Peyer's patch (tissue), 4 donors: Measurements from ENCODE around the gene GPATCH1. TPM values are rescaled to one million over a fixed set of nuclear protein-coding genes. Genes with fewer than 3 reads are reported as not detected.
A peak's percentile ranks its signal among the peaks of the same experiment; 100 is the strongest.

Source experiments
- DNase-seq, 3 donors: peaks; one replicate each; pipeline ENCODE4 v3.0.0-alpha.2; 2017 to 2019
- H3K27ac ChIP-seq, 4 donors: fragments of 200-600 bp; sonication (generic); one replicate each; pipeline ENCODE4 v1.5.1; 2016 to 2019
- H3K27me3 ChIP-seq, 2 donors: fragments of 200-600 bp; sonication (generic); one replicate each; pipeline ENCODE4 v1.5.1; 2019
- H3K36me3 ChIP-seq, 3 donors: fragments of 200-600 bp; sonication (generic); one replicate each; pipeline ENCODE4 v1.5.1; 2016 to 2019
- H3K4me1 ChIP-seq, 4 donors: fragments of 200-600 bp; sonication (generic); one replicate each; pipeline ENCODE4 v1.5.1; 2016 to 2019
- H3K4me3 ChIP-seq, 4 donors: fragments of 200-600 bp; sonication (generic); 1 replicate in 3 of 4; 2 replicates in 1 of 4; pipeline ENCODE4 v1.5.1; 2016 to 2019; ENCODE audit warnings: mild to moderate bottlenecking in 1 of 4
- H3K9me3 ChIP-seq, 4 donors: fragments of 200-600 bp; sonication (generic); one replicate each; pipeline ENCODE4 v1.5.1; 2016 to 2019; ENCODE audit warnings: mild to moderate bottlenecking in 1 of 4
- CTCF ChIP-seq, 6 experiments: fragments of 450-650 bp in 4 of 6; fragments of 200-600 bp in 2 of 6; sonication (generic) in 1 of 6; IDR thresholded peaks; one replicate each; pipeline ENCODE4 v1.5.1; 2017 to 2019; ENCODE audit warnings: antibody characterized with exemption in 6 of 6, mild to moderate bottlenecking in 3 of 6, moderate library complexity in 1 of 6
- POLR2A ChIP-seq, 2 donors: fragments of 450-650 bp; IDR thresholded peaks; one replicate each; pipeline ENCODE4 v1.5.1; 2017; ENCODE audit warnings: antibody characterized with exemption in 2 of 2, mild to moderate bottlenecking in 2 of 2, moderate library complexity in 2 of 2
- total RNA-seq, 4 donors: library from RNA; depleted of rRNA; stranded (reverse); fragments of >200 nt; gene quantifications; one replicate each; pipeline ENCODE4 v1.1.0, GENCODE V29; 2016

GPATCH1 gene
- total RNA-seq, 4 donors from 2014 or later, result 10.2 to 28.9 (median 19.5) TPM

- no peak for DNase-seq
- no peaks in the 10 kb centered on the region for H3K9me3 ChIP-seq
- H3K4me3 ChIP-seq, result no peak overlapping the region
- no peaks in the 10 kb centered on the region for H3K27me3 ChIP-seq
- peaks cover 0 to 8% (median 0%) of the 10 kb centered on the region in 4 donors for H3K4me1 ChIP-seq
- H3K27ac ChIP-seq, result no peak overlapping the region
- H3K36me3 ChIP-seq, result peaks cover 0 to 34% (median 0%) of the 10 kb centered on the region in 3 donors
- no peak for TF ChIP-seq POLR2A (IDR thresholded peaks at IDR 0.05)
- TF ChIP-seq CTCF (IDR thresholded peaks at IDR 0.05), result no peak
Measured at GRCh38 chr19:33132425-33132824, 51.4 kb downstream of the GPATCH1 start.

GRCh38 chr19:33133438-33134031, 52.6 kb downstream of the GPATCH1 start:
- H3K9me3 ChIP-seq, result no peaks in the 10 kb centered on the region

DNA sequence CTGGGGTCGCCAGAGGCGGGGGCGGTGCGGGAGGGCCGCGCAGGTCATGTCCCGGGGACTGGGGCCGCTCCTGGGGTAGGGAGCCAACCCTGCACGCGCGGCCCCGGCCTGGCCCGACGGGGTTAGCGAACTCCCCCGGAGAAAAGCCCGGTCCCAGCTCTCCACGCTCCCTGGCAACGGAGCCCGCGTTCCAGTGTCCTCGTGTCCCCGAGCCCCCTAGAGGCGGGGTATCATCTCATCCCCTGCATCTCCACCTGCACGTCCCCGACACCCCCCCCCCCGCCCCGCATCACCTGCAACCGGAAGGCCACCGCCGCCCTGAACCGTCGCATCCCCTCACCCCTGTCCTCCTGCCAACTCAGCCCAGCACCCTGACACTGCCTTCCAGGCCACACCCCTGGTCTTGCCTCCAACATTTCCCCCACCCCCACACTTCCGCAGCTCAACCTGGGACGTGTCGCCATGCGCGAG, 53.6 kb downstream of the GPATCH1 start:
- Histone ChIP-seq H3K9me3 (no peaks in the 10 kb centered on the region), H3K36me3 (peaks cover 0 to 12% (median 0%) of the 10 kb centered on the region in 3 donors), H3K4me3 (peak overlapping the region in 1 of 4 donors; percentile 8), H3K27ac (no peak overlapping the region), H3K4me1 (peaks cover 0 to 8% (median 0%) of the 10 kb centered on the region in 4 donors), H3K27me3 (no peaks in the 10 kb centered on the region)
- peak in 1 of 3 donors; percentile 49 for DNase-seq
- TF ChIP-seq CTCF (IDR thresholded peaks at IDR 0.05), result no peak
- no peak for TF ChIP-seq POLR2A (IDR thresholded peaks at IDR 0.05)

More at GRCh38 chr19:33133438-33134031, 52.6 kb downstream of the GPATCH1 start:
- Histone ChIP-seq H3K27ac (no peak overlapping the region), H3K27me3 (no peaks in the 10 kb centered on the region), H3K4me1 (peaks cover 0 to 8% (median 0%) of the 10 kb centered on the region in 4 donors), H3K36me3 (peaks cover 0 to 23% (median 0%) of the 10 kb centered on the region in 3 donors), H3K4me3 (no peak overlapping the region)
- DNase-seq, result no peak
- TF ChIP-seq CTCF (IDR thresholded peaks at IDR 0.05), result no peak
- TF ChIP-seq POLR2A (IDR thresholded peaks at IDR 0.05), result no peak

DNA sequence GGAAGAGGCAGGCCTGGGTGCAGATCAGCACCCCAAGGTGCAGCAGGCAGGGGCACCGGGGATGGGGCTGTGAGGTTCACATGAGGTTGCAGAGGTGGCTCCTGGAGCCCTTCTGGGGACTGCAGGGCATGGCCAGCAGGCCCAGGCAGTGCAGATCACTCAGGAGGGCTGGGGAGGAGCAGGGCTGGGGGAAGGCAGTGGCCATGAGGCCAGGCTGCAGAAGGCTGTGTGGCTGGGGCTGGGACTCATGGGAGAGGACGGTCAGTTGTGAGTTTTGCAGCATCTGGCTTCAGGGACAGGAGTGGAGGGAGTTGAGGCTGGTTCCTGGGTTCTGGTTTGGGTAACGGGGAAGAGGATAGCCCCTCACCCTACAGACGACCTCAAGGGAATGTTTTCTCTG, 58.2 kb downstream of the GPATCH1 start:
- TF ChIP-seq POLR2A (IDR thresholded peaks at IDR 0.05) (no peak), CTCF (IDR thresholded peaks at IDR 0.05) (no peak)
- Histone ChIP-seq H3K27me3 (no peaks in the 10 kb centered on the region), H3K4me3 (no peak overlapping the region), H3K9me3 (no peaks in the 10 kb centered on the region), H3K4me1 (peaks cover 0 to 10% (median 0%) of the 10 kb centered on the region in 4 donors), H3K27ac (no peak overlapping the region), H3K36me3 (no peaks in the 10 kb centered on the region)
- DNase-seq, result no peak

DNA sequence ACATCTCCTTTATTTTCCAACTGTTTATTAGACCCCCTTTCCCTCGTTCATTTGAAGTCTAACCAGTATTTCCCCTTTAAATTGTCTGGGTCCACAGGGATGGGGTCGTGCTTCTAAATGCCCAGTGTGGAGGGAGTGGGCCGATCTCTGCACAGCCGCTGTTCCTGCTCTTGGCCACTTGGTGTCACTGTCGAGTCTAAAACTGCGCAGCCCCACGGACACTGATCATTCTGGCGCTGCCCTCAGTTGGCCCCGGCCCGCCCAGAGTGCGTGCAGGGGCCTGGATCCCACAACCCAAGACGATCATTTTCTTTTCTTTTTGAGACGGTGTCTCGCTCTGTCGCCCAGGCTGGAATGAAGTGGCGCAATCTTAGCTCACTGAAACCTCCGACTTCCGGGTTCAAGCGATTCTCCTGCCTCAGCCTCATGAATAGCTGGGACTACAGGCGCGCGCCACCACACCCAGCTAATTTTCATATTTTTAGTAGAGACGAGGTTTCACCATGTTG, 63.0 kb downstream of the GPATCH1 start:
- Histone ChIP-seq H3K4me3 (peak overlapping the region in 1 of 4 donors; percentile 44), H3K27ac (no peak overlapping the region), H3K9me3 (no peaks in the 10 kb centered on the region)

More for the DNA sequence above, 63.0 kb downstream of the GPATCH1 start:
- TF ChIP-seq POLR2A (IDR thresholded peaks at IDR 0.05) (no peak), CTCF (IDR thresholded peaks at IDR 0.05) (peak; percentile 80 to 96 (median 94))
- H3K27me3 ChIP-seq, result no peaks in the 10 kb centered on the region
- no peaks in the 10 kb centered on the region for H3K36me3 ChIP-seq
- H3K4me1 ChIP-seq, result peaks cover 0 to 6% (median 0%) of the 10 kb centered on the region in 4 donors
- peak; percentile 38 to 81 (median 77) for DNase-seq
